Measurements from ENCODE around the gene FBXL19. TPM values are rescaled to one million over a fixed set of nuclear protein-coding genes. Genes with fewer than 3 reads are reported as not detected.

The FBXL19 gene
- total and polyA plus RNA-seq, 2 of the 13 experiments (the other 11 are each of a cell fraction or from before 2014, with no cell fraction given) = 6.0 to 13.7 TPM

DNA sequence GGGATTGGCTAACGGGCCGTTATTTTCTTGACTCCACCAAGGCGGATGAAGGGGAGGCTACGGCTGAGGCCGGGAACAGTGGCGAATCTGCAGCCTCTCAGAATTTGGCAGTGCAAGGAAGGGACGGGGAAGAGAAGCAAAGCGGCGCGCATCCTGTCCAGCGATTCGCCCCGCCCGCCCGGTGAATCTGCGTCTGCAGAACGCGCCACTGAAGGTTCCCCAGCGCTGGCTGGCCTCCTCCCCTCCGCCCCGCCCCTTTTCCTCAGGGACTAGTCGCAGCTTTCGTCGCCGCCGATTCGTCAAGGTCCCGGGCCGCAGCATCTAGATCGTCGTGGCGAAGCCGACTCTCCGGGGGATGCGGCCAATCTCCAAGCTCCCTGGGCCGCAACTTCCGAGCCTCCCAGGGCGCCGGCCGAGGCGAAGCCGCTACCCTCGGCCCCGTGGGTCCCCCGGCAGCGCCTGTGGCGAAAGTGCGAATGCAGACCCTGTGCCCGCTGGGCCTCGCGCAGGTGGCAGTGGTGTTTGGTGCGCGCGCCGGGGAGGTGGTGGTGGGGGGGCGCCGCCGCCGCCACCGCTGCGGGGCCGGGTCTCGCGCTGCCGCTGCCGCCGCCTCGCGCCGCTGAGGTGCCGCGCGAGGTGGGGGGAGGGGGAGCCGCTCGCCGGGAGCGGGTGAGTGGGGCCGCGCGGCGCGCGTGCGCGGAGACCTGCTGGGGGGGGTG, 34.2 kb downstream of the FBXL19 start, which contains the start of gene SETD1A (continued):
- TF ChIP-seq JARID2 (CRISPR knock-in tag; IDR thresholded peaks at IDR 0.05; ENCODE audit: insufficient replicate concordance) (peak; percentile 23), ZNF589 (CRISPR knock-in tag; conservative IDR thresholded peaks at IDR 0.05) (no peak), ZNF274 (CRISPR knock-in tag; IDR thresholded peaks at IDR 0.05) (peak; percentile 60; the same call in 1 of the 2 replicates), SNAI1 (CRISPR knock-in tag; IDR thresholded peaks at IDR 0.05; ENCODE audit: borderline replicate concordance) (no peak), FOXA3 (CRISPR knock-in tag; IDR thresholded peaks at IDR 0.05) (peak; percentile 25), RAD51 (IDR thresholded peaks at IDR 0.05; ENCODE audit: borderline replicate concordance) (no peak), ZFAT (CRISPR knock-in tag; conservative IDR thresholded peaks at IDR 0.05) (peak; percentile 99), TCF12 (IDR thresholded peaks at IDR 0.05) (no peak), TCF12 (CRISPR knock-in tag; IDR thresholded peaks at IDR 0.05) (no peak; the same call in 1 of the 2 replicates), KDM5A (IDR thresholded peaks at IDR 0.05; ENCODE audit: borderline replicate concordance, low read length) (peak; percentile 99), BATF2 (CRISPR knock-in tag; IDR thresholded peaks at IDR 0.05) (no peak), SYNCRIP (IDR thresholded peaks at IDR 0.05; ENCODE audit: insufficient read depth, low read depth, low read length) (no peak), THAP11 (CRISPR knock-in tag; IDR thresholded peaks at IDR 0.05) (peak; percentile 93), ZZZ3 (CRISPR knock-in tag; IDR thresholded peaks at IDR 0.05; ENCODE audit: borderline replicate concordance) (peak; percentile 63; the same call in 1 of the 2 replicates), ZNF605 (CRISPR knock-in tag; IDR thresholded peaks at IDR 0.05) (peak; percentile 81; the same call in 1 of the 2 replicates), SRSF1 (optimal IDR thresholded peaks at IDR 0.05; ENCODE audit: low read depth, low read length) (peak; percentile 76), ZMYM2 (CRISPR knock-in tag; IDR thresholded peaks at IDR 0.05) (peak; percentile 50; the same call in 1 of the 2 replicates), AKNA (CRISPR knock-in tag; IDR thresholded peaks at IDR 0.05; ENCODE audit: borderline replicate concordance) (no peak), WIZ (CRISPR knock-in tag; IDR thresholded peaks at IDR 0.05) (no peak), GABPB1 (CRISPR knock-in tag; IDR thresholded peaks at IDR 0.05) (peak; percentile 87), E2F5 (CRISPR knock-in tag; conservative IDR thresholded peaks at IDR 0.05) (no peak), ARNT2 (CRISPR knock-in tag; IDR thresholded peaks at IDR 0.05; ENCODE audit: low read depth) (no peak; the same call in 1 of the 2 replicates), CHD4 (IDR thresholded peaks at IDR 0.05; ENCODE audit: borderline replicate concordance, low read length) (no peak), SP1 (IDR thresholded peaks at IDR 0.05) (no peak), SP1 (CRISPR knock-in tag; IDR thresholded peaks at IDR 0.05) (peak; percentile 99)

All from HepG2 (cell line).